ENCODE measurements around the gene DDIT4. TPM values are rescaled to one million over a fixed set of nuclear protein-coding genes. Genes with fewer than 3 reads are reported as not detected.

DDIT4 gene
- total and polyA plus RNA-seq, 12 donors = 100 to 711 (median 255) TPM

- no peak overlapping the region for H3K4me3 ChIP-seq
- H3K4me1 ChIP-seq (replicated peaks in 1 of 2) = peaks cover 5 to 10% of the 10 kb centered on the region in 2 donors
- DNase-seq = no peak
- peak overlapping the region in 2 of 5 donors; percentile 17 to 29 for H3K27ac ChIP-seq
- peaks cover 0 to 16% of the 10 kb centered on the region in 2 donors for H3K36me3 ChIP-seq (replicated peaks in 1 of 2)
- WGBS, 4 donors = 92 to 99% (median 96%) methylated on average over 4 to 5 of the region's 5 CpGs
- intact Hi-C loops (cut with DNase I) = loop anchor here in 1 of 2 donors (10.0 kb wide), 1 partner anchor 54 kb away; no protein-coding TSS in a partner anchor
- no peaks in the 10 kb centered on the region for H3K27me3 ChIP-seq
- no peaks in the 10 kb centered on the region for H3K9me3 ChIP-seq (replicated peaks in 1 of 3)
- TF ChIP-seq, protein P1, sequence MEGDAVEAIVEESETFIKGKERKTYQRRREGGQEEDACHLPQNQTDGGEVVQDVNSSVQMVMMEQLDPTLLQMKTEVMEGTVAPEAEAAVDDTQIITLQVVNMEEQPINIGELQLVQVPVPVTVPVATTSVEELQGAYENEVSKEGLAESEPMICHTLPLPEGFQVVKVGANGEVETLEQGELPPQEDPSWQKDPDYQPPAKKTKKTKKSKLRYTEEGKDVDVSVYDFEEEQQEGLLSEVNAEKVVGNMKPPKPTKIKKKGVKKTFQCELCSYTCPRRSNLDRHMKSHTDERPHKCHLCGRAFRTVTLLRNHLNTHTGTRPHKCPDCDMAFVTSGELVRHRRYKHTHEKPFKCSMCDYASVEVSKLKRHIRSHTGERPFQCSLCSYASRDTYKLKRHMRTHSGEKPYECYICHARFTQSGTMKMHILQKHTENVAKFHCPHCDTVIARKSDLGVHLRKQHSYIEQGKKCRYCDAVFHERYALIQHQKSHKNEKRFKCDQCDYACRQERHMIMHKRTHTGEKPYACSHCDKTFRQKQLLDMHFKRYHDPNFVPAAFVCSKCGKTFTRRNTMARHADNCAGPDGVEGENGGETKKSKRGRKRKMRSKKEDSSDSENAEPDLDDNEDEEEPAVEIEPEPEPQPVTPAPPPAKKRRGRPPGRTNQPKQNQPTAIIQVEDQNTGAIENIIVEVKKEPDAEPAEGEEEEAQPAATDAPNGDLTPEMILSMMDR (IDR thresholded peaks at IDR 0.05) = no peak
- TF ChIP-seq POLR2A (IDR thresholded peaks at IDR 0.05) = no peak
Observed at GRCh38 chr10:72270607-72271281, 3.0 kb upstream of the DDIT4 start.

GRCh38 chr10:72272689-72273409, 875 bp upstream of the DDIT4 start:
- intact Hi-C loops (cut with DNase I) = loop anchor here in 1 of 2 donors (10.0 kb wide), 1 partner anchor 52 kb away; no protein-coding TSS in a partner anchor
- 0 to 3% (median 1%) methylated on average over 4 to 28 of the region's 28 CpGs for WGBS, 4 donors
- peaks cover 12 to 21% of the 10 kb centered on the region in 2 donors for H3K4me1 ChIP-seq (replicated peaks in 1 of 2)

DNA sequence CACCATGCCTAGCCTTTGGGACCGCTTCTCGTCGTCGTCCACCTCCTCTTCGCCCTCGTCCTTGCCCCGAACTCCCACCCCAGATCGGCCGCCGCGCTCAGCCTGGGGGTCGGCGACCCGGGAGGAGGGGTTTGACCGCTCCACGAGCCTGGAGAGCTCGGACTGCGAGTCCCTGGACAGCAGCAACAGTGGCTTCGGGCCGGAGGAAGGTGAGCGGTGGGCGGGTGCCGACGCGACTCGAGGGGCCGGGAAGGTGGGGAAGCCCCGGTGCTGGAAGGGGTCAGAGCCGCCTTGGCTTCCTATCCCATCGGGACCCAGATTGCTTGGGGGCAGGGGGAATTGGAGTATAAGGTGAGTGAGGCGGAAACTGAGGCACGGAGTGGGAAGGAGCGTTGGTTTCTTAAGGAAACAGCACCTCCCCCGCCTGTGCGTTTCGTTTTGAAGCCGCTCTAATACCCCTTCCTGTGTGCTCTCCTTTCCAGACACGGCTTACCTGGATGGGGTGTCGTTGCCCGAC, 547 bp downstream of the DDIT4 start:
- no peak for TF ChIP-seq POLR2A (IDR thresholded peaks at IDR 0.05)
- TF ChIP-seq, protein P1 (IDR thresholded peaks at IDR 0.05) = no peak
- peak in 3 of 7 donors; percentile 47 to 62 (median 53) for DNase-seq

More at GRCh38 chr10:72272689-72273409, 875 bp upstream of the DDIT4 start:
- H3K9me3 ChIP-seq (replicated peaks in 1 of 3) = no peaks in the 10 kb centered on the region
- peak; percentile 87 to 97 (median 94) for DNase-seq
- peaks cover 0 to 23% of the 10 kb centered on the region in 2 donors for H3K36me3 ChIP-seq (replicated peaks in 1 of 2)
- no peaks in the 10 kb centered on the region for H3K27me3 ChIP-seq
- peak overlapping the region in 3 of 4 donors; percentile 42 to 96 (median 71) for H3K4me3 ChIP-seq
- TF ChIP-seq POLR2A (IDR thresholded peaks at IDR 0.05) = peak in 1 of 2 donors; percentile 57
- TF ChIP-seq, protein P1 (IDR thresholded peaks at IDR 0.05) = peak in 1 of 6 experiments; percentile 33
- H3K27ac ChIP-seq = peak overlapping the region; percentile 86 to 99 (median 97)

More for the DNA sequence above, 547 bp downstream of the DDIT4 start:
- Histone ChIP-seq H3K36me3 (replicated peaks in 1 of 2) (peaks cover 0 to 23% of the 10 kb centered on the region in 2 donors), H3K4me3 (peak overlapping the region; percentile 81 to 100 (median 98)), H3K27ac (peak overlapping the region; percentile 93 to 99 (median 97)), H3K9me3 (replicated peaks in 1 of 3) (no peaks in the 10 kb centered on the region), H3K4me1 (replicated peaks in 1 of 2) (peaks cover 12 to 21% of the 10 kb centered on the region in 2 donors), H3K27me3 (no peaks in the 10 kb centered on the region)
- intact Hi-C loops (cut with DNase I) = loop anchor here (2.0 to 10.0 kb wide), 2 partner anchors 23 to 51 kb away; no protein-coding TSS in a partner anchor
- WGBS, 4 donors = 0% methylated on average over 7 to 40 of the region's 40 CpGs; no CpG with 5 or more reads in 1 of the 4 donors

Data from adrenal gland (tissue), 12 donors.